ENCODE data around the gene HPCAL4. TPM values are rescaled to one million over a fixed set of nuclear protein-coding genes. Genes with fewer than 3 reads are reported as not detected.

HPCAL4 gene
- total RNA-seq, 4 donors from 2014 or later, result 0.17 to 1.8 TPM; not detected in 2

- 21 to 44% methylated on average over 7 to 15 of the region's 62 CpGs for WGBS, 2 donors (ENCODE audit: low coverage in 1 of 2)
- ATAC-seq, result no peak
- Histone ChIP-seq H3K36me3 (no peaks in the 10 kb centered on the region), H3K4me3 (no peak overlapping the region), H3K27me3 (peaks cover 83% of the 10 kb centered on the region), H3K27ac (no peak overlapping the region), H3K9me3 (no peaks in the 10 kb centered on the region), H3K4me1 (peaks cover 0 to 5% (median 0%) of the 10 kb centered on the region in 3 donors)
- TF ChIP-seq EP300 (IDR thresholded peaks at IDR 0.05) (no peak), POLR2A (IDR thresholded peaks at IDR 0.05) (no peak), POLR2AphosphoS5 (IDR thresholded peaks at IDR 0.05) (no peak)
- TF ChIP-seq, protein P1, sequence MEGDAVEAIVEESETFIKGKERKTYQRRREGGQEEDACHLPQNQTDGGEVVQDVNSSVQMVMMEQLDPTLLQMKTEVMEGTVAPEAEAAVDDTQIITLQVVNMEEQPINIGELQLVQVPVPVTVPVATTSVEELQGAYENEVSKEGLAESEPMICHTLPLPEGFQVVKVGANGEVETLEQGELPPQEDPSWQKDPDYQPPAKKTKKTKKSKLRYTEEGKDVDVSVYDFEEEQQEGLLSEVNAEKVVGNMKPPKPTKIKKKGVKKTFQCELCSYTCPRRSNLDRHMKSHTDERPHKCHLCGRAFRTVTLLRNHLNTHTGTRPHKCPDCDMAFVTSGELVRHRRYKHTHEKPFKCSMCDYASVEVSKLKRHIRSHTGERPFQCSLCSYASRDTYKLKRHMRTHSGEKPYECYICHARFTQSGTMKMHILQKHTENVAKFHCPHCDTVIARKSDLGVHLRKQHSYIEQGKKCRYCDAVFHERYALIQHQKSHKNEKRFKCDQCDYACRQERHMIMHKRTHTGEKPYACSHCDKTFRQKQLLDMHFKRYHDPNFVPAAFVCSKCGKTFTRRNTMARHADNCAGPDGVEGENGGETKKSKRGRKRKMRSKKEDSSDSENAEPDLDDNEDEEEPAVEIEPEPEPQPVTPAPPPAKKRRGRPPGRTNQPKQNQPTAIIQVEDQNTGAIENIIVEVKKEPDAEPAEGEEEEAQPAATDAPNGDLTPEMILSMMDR (IDR thresholded peaks at IDR 0.05), result no peak
Measured at GRCh38 chr1:39683591-39684312, 7.5 kb downstream of the HPCAL4 start.

DNA sequence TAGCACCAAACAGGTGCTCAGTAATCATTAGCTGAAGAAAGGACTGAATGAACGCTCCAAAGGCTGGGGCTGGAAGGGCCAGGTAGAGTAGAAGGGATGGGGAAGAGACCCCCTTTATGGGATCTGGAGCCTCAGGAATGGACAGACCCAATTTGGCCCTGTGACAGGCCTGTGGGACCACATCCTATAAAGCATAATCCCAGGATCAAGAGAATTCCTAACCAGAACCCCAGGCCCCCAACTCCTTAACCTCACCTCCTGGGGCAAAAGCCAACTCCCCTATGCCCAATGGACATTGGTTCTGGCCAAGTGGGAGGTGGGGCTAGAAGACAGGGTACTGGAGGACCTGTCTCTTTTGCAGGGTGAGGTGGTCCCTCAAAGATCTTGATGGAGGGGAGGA lies 9.2 kb downstream of the HPCAL4 start:
- Histone ChIP-seq H3K9me3 (no peaks in the 10 kb centered on the region), H3K4me1 (peaks cover 0 to 5% (median 0%) of the 10 kb centered on the region in 3 donors), H3K27me3 (peaks cover 66% of the 10 kb centered on the region), H3K27ac (no peak overlapping the region), H3K36me3 (no peaks in the 10 kb centered on the region), H3K4me3 (no peak overlapping the region)
- no peak for ATAC-seq
- 100% methylated on average over 1 of the region's 1 CpG; no CpG with 5 or more reads in 1 of the 2 donors for WGBS, 2 donors (ENCODE audit: low coverage in 1 of 2)
- TF ChIP-seq EP300 (IDR thresholded peaks at IDR 0.05) (no peak), POLR2A (IDR thresholded peaks at IDR 0.05) (no peak)
- TF ChIP-seq, protein P1 (IDR thresholded peaks at IDR 0.05), result no peak

DNA sequence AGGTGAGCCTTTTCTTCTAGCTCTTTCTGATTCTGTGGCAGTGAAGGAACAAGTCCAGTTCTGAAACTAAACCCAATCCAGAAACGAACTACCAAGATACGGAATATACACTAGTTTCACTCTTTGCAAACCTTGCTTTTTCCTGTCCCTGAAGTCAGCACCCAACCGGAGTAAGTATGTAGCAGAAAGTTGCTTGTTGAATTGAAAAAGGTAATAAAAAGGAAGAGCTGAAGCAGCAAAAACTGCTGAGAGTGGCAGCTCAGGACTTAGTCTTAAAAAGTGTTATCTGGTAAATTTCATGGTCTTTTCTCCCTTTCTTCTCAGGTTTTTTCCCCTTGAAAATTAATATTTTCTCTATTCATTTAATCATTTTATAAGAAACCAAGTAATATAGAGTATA lies 9.9 kb downstream of the HPCAL4 start:
- no peaks in the 10 kb centered on the region for H3K9me3 ChIP-seq
- H3K27ac ChIP-seq, result no peak overlapping the region
- no peaks in the 10 kb centered on the region for H3K36me3 ChIP-seq
- WGBS, 2 donors (ENCODE audit: low coverage in 1 of 2), result 67 to 69% methylated on average over 2 to 3 of the region's 3 CpGs
- no peak for TF ChIP-seq POLR2A (IDR thresholded peaks at IDR 0.05)
- TF ChIP-seq, protein P1 (IDR thresholded peaks at IDR 0.05), result no peak
- TF ChIP-seq EP300 (IDR thresholded peaks at IDR 0.05), result no peak
- no peak for TF ChIP-seq POLR2AphosphoS5 (IDR thresholded peaks at IDR 0.05)
- no peak overlapping the region for H3K4me3 ChIP-seq
- H3K4me1 ChIP-seq, result peaks cover 0 to 5% (median 0%) of the 10 kb centered on the region in 3 donors
- no peak for ATAC-seq
- peaks cover 59% of the 10 kb centered on the region for H3K27me3 ChIP-seq

DNA sequence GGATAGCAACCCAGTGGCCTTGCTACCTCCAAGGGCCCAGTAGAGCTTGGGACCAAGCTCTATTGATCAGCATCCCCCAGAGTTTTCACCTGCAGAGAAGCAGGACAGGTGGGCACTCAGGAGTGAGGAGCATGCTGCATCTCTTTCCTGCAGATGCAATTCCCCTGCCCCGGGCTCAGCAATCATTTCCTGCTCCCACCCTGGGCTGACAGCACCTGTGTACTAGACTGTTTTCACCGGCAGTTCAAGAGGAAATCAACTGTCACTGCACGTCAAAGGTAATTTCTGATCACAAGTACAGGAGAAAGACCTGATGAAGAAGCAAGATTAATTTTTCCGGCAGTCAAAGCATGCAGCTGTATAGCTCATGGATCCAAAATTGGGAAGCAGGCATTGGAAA lies 10.5 kb downstream of the HPCAL4 start:
- Histone ChIP-seq H3K36me3 (no peaks in the 10 kb centered on the region), H3K4me3 (no peak overlapping the region), H3K27me3 (peaks cover 54% of the 10 kb centered on the region), H3K27ac (no peak overlapping the region), H3K9me3 (no peaks in the 10 kb centered on the region), H3K4me1 (peaks cover 0 to 5% (median 0%) of the 10 kb centered on the region in 3 donors)
- ATAC-seq, result no peak
- no peak for TF ChIP-seq POLR2AphosphoS5 (IDR thresholded peaks at IDR 0.05)
- TF ChIP-seq, protein P1 (IDR thresholded peaks at IDR 0.05), result no peak
- TF ChIP-seq POLR2A (IDR thresholded peaks at IDR 0.05), result no peak
- TF ChIP-seq EP300 (IDR thresholded peaks at IDR 0.05), result no peak
- WGBS, 2 donors (ENCODE audit: low coverage in 1 of 2), result 62 to 94% methylated on average over 2 to 3 of the region's 4 CpGs

GRCh38 chr1:39679821-39680220 lies 11.4 kb downstream of the HPCAL4 start:
- Histone ChIP-seq H3K9me3 (no peaks in the 10 kb centered on the region), H3K4me3 (no peak overlapping the region), H3K36me3 (no peaks in the 10 kb centered on the region), H3K27me3 (peaks cover 45% of the 10 kb centered on the region), H3K27ac (no peak overlapping the region), H3K4me1 (peaks cover 0 to 5% (median 0%) of the 10 kb centered on the region in 3 donors)
- WGBS, 2 donors (ENCODE audit: low coverage in 1 of 2), result 80% methylated on average over 1 of the region's 2 CpGs; no CpG with 5 or more reads in 1 of the 2 donors
- no peak for TF ChIP-seq EP300 (IDR thresholded peaks at IDR 0.05)
- TF ChIP-seq, protein P1 (IDR thresholded peaks at IDR 0.05), result no peak
- no peak for TF ChIP-seq POLR2A (IDR thresholded peaks at IDR 0.05)
- TF ChIP-seq POLR2AphosphoS5 (IDR thresholded peaks at IDR 0.05), result no peak
- ATAC-seq, result no peak

Measured in gastroesophageal sphincter (tissue), 4 donors.